IMR-90 (cell line): ENCODE measurements around the gene CRCP. TPM values are rescaled to one million over a fixed set of nuclear protein-coding genes. Genes with fewer than 3 reads are reported as not detected.

Source experiments
- ATAC-seq: fragments of 200-7000 bp; cut with Tn5 transposase; 2 replicates; pipeline ENCODE4 v1.9.1; 2020; ENCODE audit warnings: low read depth, mild to moderate bottlenecking, moderate library complexity
- BruUV-seq: library from RNA; stranded (reverse); fragments of 400-500 nt; replicated peaks from 2 replicates; lab custom pipeline; 2021; lab: Mats Ljungman, UMichigan
- CTCF ChIA-PET: fragments of 300-600 bp; formaldehyde crosslinking; extraction: SDS; loops from one replicate; lab custom pipeline; 2021; ENCODE audit warnings: antibody characterized with exemption; lab: Yijun Ruan, JAX
- POLR2A ChIA-PET: fragments of 300-600 bp; sonication (Branson Sonifier 250); formaldehyde crosslinking; loops from one replicate; lab custom pipeline; 2022; ENCODE audit warnings: antibody characterized with exemption; ENCODE audit not compliant: unreplicated experiment; lab: Charles Lee
- DNase-seq: peaks from one replicate; pipeline ENCODE4 v3.0.0; 2013
- H2AFZ ChIP-seq: replicated peaks from 2 replicates; pipeline ENCODE3; 2013; ENCODE audit warnings: low read length, mild to moderate bottlenecking; ENCODE audit not compliant: poor library complexity
- H2AK5ac ChIP-seq: 2 replicates; pipeline ENCODE4 v1.6.1; 2013; ENCODE audit warnings: low read depth, low read length, inconsistent platforms
- H2AK9ac ChIP-seq: replicated peaks from 2 replicates; pipeline ENCODE3; 2013; ENCODE audit warnings: mild to moderate bottlenecking, low read depth, low read length, moderate library complexity; ENCODE audit not compliant: poor library complexity
- H2BK120ac ChIP-seq: 2 replicates; pipeline ENCODE4 v1.6.1; 2013; ENCODE audit warnings: low read depth, low read length, inconsistent platforms
- H2BK15ac ChIP-seq: 3 replicates; pipeline ENCODE4 v1.6.1; 2013; ENCODE audit warnings: low read depth, low read length, inconsistent platforms
- H2BK20ac ChIP-seq: 2 replicates; pipeline ENCODE4 v1.6.1; 2013; ENCODE audit warnings: low read depth, mild to moderate bottlenecking, inconsistent platforms, low read length, moderate library complexity
- H2BK5ac ChIP-seq: 2 replicates; pipeline ENCODE4 v1.6.1; 2013; ENCODE audit warnings: mild to moderate bottlenecking, low read depth, low read length, inconsistent platforms; ENCODE audit not compliant: poor library complexity, severe bottlenecking
- H3K14ac ChIP-seq: replicated peaks from 2 replicates; pipeline ENCODE4 v1.6.1; 2013; ENCODE audit warnings: low read depth, low read length, inconsistent platforms
- H3K18ac ChIP-seq: 2 replicates; pipeline ENCODE4 v1.6.1; 2013; ENCODE audit warnings: low read depth, low read length, control low read depth
- H3K23ac ChIP-seq: 2 replicates; pipeline ENCODE4 v1.6.1; 2013; ENCODE audit warnings: low read depth, low read length, inconsistent platforms
- H3K27ac ChIP-seq: 2 replicates; pipeline ENCODE4 v1.5.1; 2013; ENCODE audit warnings: mild to moderate bottlenecking, control low read depth, low read length; ENCODE audit not compliant: insufficient read depth
- H3K27me3 ChIP-seq: 2 replicates; pipeline ENCODE4 v1.6.1; 2013; ENCODE audit warnings: low read length; ENCODE audit not compliant: control insufficient read depth, insufficient read depth
- H3K36me3 ChIP-seq: 2 replicates; pipeline ENCODE4 v1.6.1; 2013; ENCODE audit warnings: low read length, mixed read lengths; ENCODE audit not compliant: control insufficient read depth, insufficient read depth
- H3K4ac ChIP-seq: 2 replicates; pipeline ENCODE4 v1.6.1; 2013; ENCODE audit warnings: low read depth, low read length, inconsistent platforms
- H3K4me1 ChIP-seq: 2 replicates; pipeline ENCODE4 v1.6.1; 2013; ENCODE audit warnings: low read length, mixed read lengths; ENCODE audit not compliant: control insufficient read depth, insufficient read depth
- H3K4me2 ChIP-seq: 2 replicates; pipeline ENCODE4 v1.6.1; 2013; ENCODE audit warnings: low read depth, mild to moderate bottlenecking, control low read depth, low read length, moderate library complexity
- H3K4me3 ChIP-seq: 2 replicates; pipeline ENCODE4 v1.5.1; 2013; ENCODE audit warnings: low read depth, mild to moderate bottlenecking, control low read depth, low read length, moderate library complexity; ENCODE audit not compliant: insufficient read depth
- H3K56ac ChIP-seq: 2 replicates; pipeline ENCODE4 v1.6.1; 2013; ENCODE audit warnings: low read length, inconsistent platforms; ENCODE audit not compliant: insufficient read depth; ENCODE audit errors: extremely low read depth
- H3K79me1 ChIP-seq, 2 experiments: 2 replicates each; pipeline ENCODE4 v1.6.1; 2013; ENCODE audit warnings: low read length in 2 of 2, inconsistent platforms in 1 of 2, low read depth in 1 of 2
- H3K9ac ChIP-seq: 2 replicates; pipeline ENCODE4 v1.6.1; 2013; ENCODE audit warnings: low read depth, low read length, control low read depth
- H3K9me1 ChIP-seq: 2 replicates; pipeline ENCODE4 v1.6.1; 2013; ENCODE audit warnings: low read length, inconsistent platforms; ENCODE audit not compliant: insufficient read depth
- H3K9me3 ChIP-seq: 2 replicates; pipeline ENCODE4 v1.6.1; 2013; ENCODE audit warnings: low read length; ENCODE audit not compliant: control insufficient read depth, insufficient read depth
- H4K20me1 ChIP-seq: 2 replicates; pipeline ENCODE4 v1.6.1; 2013; ENCODE audit warnings: low read length, inconsistent platforms; ENCODE audit not compliant: insufficient read depth
- H4K5ac ChIP-seq: 2 replicates; pipeline ENCODE4 v1.6.1; 2013; ENCODE audit warnings: mild to moderate bottlenecking, low read depth, low read length, control low read depth
- H4K8ac ChIP-seq, 2 experiments: 2 replicates each; pipeline ENCODE4 v1.6.1; 2013; ENCODE audit warnings: low read depth in 2 of 2, low read length in 2 of 2, control low read depth in 1 of 2, inconsistent platforms in 1 of 2
- H4K91ac ChIP-seq: 2 replicates; pipeline ENCODE4 v1.6.1; 2013; ENCODE audit warnings: low read depth, low read length, inconsistent platforms; ENCODE audit not compliant: insufficient read depth
- CEBPB ChIP-seq: IDR thresholded peaks from 2 replicates; pipeline ENCODE4 v1.6.1; 2012; ENCODE audit warnings: low read depth, low read length, improper control_type of control experiment
- CHD1 ChIP-seq: IDR thresholded peaks from 2 replicates; pipeline ENCODE4 v1.6.1; 2012; ENCODE audit warnings: low read depth, low read length, improper control_type of control experiment
- FOS ChIP-seq: fragments of 150-350 bp; IDR thresholded peaks from 2 replicates; pipeline ENCODE4 v1.6.1; 2016; ENCODE audit warnings: low read depth, low read length
- MAFK ChIP-seq: IDR thresholded peaks from 2 replicates; pipeline ENCODE4 v1.6.1; 2012; ENCODE audit warnings: low read depth, low read length, improper control_type of control experiment
- MAZ ChIP-seq: IDR thresholded peaks from 2 replicates; pipeline ENCODE4 v1.6.1; 2012; ENCODE audit warnings: low read depth, mild to moderate bottlenecking, low read length, improper control_type of control experiment, moderate library complexity, borderline replicate concordance
- MXI1 ChIP-seq: IDR thresholded peaks from 2 replicates; pipeline ENCODE4 v1.6.1; 2012; ENCODE audit warnings: low read depth, mild to moderate bottlenecking, low read length, moderate library complexity, borderline replicate concordance
- NFE2L2 ChIP-seq: fragments of 150-350 bp; IDR thresholded peaks from 2 replicates; pipeline ENCODE4 v1.6.1; 2016; ENCODE audit warnings: low read depth, mild to moderate bottlenecking, low read length
- POLR2A ChIP-seq: IDR thresholded peaks from 2 replicates; pipeline ENCODE4 v1.6.1; 2012; ENCODE audit warnings: mild to moderate bottlenecking, low read depth, low read length
- RAD21 ChIP-seq: IDR thresholded peaks from 2 replicates; pipeline ENCODE4 v1.6.1; 2012; ENCODE audit warnings: low read length, improper control_type of control experiment
- RFX5 ChIP-seq: IDR thresholded peaks from 2 replicates; pipeline ENCODE4 v1.8.0; 2012; ENCODE audit warnings: low read depth, mild to moderate bottlenecking, low read length, moderate library complexity
- SMC3 ChIP-seq: fragments of 150-350 bp; IDR thresholded peaks from 2 replicates; pipeline ENCODE4 v1.6.1; 2016; ENCODE audit warnings: low read depth, mild to moderate bottlenecking, antibody characterized with exemption, low read length, moderate library complexity
- WGBS, 2 experiments: methylation state at CpG; one replicate each; pipeline versions ENCODE4 v1.1.5 to v1.1.7; 2013; ENCODE audit warnings: missing lambda C conversion rate in 2 of 2; ENCODE audit not compliant: insufficient read length in 1 of 2; ENCODE audit errors: extremely low coverage in 2 of 2; 5-methylcytosine and 5-hydroxymethylcytosine counted together
- dilution Hi-C: fragments of 300-500 bp; cut with HindIII; formaldehyde crosslinking; loops from one replicate; pipeline ENCODE4 v1.14.3; 2018; ENCODE audit warnings: low sequenced_read_pairs; ENCODE audit not compliant: unreplicated experiment
- in situ Hi-C: fragments of 300-500 bp; cut with MboI; formaldehyde crosslinking; loops from 3 replicates; pipeline ENCODE4 v1.14.3; 2019; ENCODE audit warnings: low sequenced_read_pairs, inconsistent platforms, mixed read lengths
- intact Hi-C: fragments of 100-400 bp; cut with micrococcal nuclease; formaldehyde crosslinking; loops from 2 replicates; pipeline ENCODE4 v1.10.0; 2022
- polyA plus RNA-seq, 3 experiments: library from polyadenylated mRNA; depleted of rRNA; stranded (reverse); fragments of >200 nt; gene quantifications; 2 replicates each; pipeline ENCODE4 v1.2.3, GENCODE V29; 2012; ENCODE audit warnings: low replicate concordance in 1 of 3
- total RNA-seq: library from RNA; depleted of rRNA; stranded (reverse); fragments of >200 nt; gene quantifications from 2 replicates; pipeline ENCODE4 v1.2.3, GENCODE V29; 2012
- TF ChIP-seq, protein P1 (sequence below): fragments of 150-350 bp; IDR thresholded peaks from 2 replicates; pipeline ENCODE4 v1.6.1; 2016; ENCODE audit warnings: low read depth, mild to moderate bottlenecking, low read length, moderate library complexity, borderline replicate concordance
- TF ChIP-seq, protein P2 (sequence below): conservative IDR thresholded peaks from 2 replicates; pipeline ENCODE4 v1.5.1; 2012; ENCODE audit warnings: mild to moderate bottlenecking, low read depth, low read length, improper control_type of control experiment

Gene CRCP
- total and polyA plus RNA-seq, 2 of the 4 experiments (the other 2 are of a cell fraction), result 22.9 to 37.5 TPM

- CTCF ChIA-PET, result interaction anchor here (0.8 kb wide), 1 partner anchor 370 kb away, joined by 3 read pairs; no protein-coding TSS in a partner anchor
- no peak overlapping the region for H2AK9ac ChIP-seq
- peaks cover 5% of the 10 kb centered on the region; the same call in 1 of the 2 replicates for H4K20me1 ChIP-seq
- no peak overlapping the region for H3K4me3 ChIP-seq
- H3K23ac ChIP-seq, result 0 out of 2 replicates have a peak overlapping the region, but pooled peaks have one; percentile 4
- H2AK5ac ChIP-seq, result peak overlapping the region; percentile 33
- H3K56ac ChIP-seq, result no peak overlapping the region
- POLR2A ChIA-PET, result no interaction called here
- H4K91ac ChIP-seq, result peak overlapping the region; percentile 37
- H3K4ac ChIP-seq, result peak overlapping the region; percentile 9; the same call in 1 of the 2 replicates
- H2BK15ac ChIP-seq, result peak overlapping the region; percentile 89; the same call in 1 of the 3 replicates
- H3K27me3 ChIP-seq, result no peaks in the 10 kb centered on the region
- peaks cover 27% of the 10 kb centered on the region for H3K4me1 ChIP-seq
- H2BK5ac ChIP-seq, result peak overlapping the region; percentile 19
- intact Hi-C loops (loop anchor here (10.0 kb wide), 2 partner anchors 59 to 359 kb away; partner anchors contain the start of gene TPST1), in situ Hi-C loops (no loop called here), dilution Hi-C loops (no loop called here)
- peak overlapping the region; percentile 27; the same call in 1 of the 2 replicates for H2BK20ac ChIP-seq
- ATAC-seq (peak; percentile 58), DNase-seq (peak; percentile 84)
- peak overlapping the region; percentile 31; the same call in 1 of the 2 replicates for H4K5ac ChIP-seq
- H3K9me1 ChIP-seq, result peaks cover 25% of the 10 kb centered on the region
- peaks cover 18 to 73% of the 10 kb centered on the region in 2 experiments; a peak in 3 of 4 replicates for H3K79me1 ChIP-seq
- peak overlapping the region in 1 of 2 experiments; percentile 23; a peak in 2 of 4 replicates for H4K8ac ChIP-seq
- no peaks in the 10 kb centered on the region for H3K9me3 ChIP-seq
- TF ChIP-seq POLR2A (no peak), MXI1 (no peak), RAD21 (no peak), CEBPB (no peak), FOS (no peak), RFX5 (no peak), CHD1 (no peak), MAFK (no peak), SMC3 (no peak), NFE2L2 (no peak), MAZ (no peak)
- TF ChIP-seq, protein P1, sequence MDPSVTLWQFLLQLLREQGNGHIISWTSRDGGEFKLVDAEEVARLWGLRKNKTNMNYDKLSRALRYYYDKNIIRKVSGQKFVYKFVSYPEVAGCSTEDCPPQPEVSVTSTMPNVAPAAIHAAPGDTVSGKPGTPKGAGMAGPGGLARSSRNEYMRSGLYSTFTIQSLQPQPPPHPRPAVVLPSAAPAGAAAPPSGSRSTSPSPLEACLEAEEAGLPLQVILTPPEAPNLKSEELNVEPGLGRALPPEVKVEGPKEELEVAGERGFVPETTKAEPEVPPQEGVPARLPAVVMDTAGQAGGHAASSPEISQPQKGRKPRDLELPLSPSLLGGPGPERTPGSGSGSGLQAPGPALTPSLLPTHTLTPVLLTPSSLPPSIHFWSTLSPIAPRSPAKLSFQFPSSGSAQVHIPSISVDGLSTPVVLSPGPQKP, result no peak
- TF ChIP-seq, protein P2, sequence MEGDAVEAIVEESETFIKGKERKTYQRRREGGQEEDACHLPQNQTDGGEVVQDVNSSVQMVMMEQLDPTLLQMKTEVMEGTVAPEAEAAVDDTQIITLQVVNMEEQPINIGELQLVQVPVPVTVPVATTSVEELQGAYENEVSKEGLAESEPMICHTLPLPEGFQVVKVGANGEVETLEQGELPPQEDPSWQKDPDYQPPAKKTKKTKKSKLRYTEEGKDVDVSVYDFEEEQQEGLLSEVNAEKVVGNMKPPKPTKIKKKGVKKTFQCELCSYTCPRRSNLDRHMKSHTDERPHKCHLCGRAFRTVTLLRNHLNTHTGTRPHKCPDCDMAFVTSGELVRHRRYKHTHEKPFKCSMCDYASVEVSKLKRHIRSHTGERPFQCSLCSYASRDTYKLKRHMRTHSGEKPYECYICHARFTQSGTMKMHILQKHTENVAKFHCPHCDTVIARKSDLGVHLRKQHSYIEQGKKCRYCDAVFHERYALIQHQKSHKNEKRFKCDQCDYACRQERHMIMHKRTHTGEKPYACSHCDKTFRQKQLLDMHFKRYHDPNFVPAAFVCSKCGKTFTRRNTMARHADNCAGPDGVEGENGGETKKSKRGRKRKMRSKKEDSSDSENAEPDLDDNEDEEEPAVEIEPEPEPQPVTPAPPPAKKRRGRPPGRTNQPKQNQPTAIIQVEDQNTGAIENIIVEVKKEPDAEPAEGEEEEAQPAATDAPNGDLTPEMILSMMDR, result no peak
- peaks cover 24% of the 10 kb centered on the region for H3K36me3 ChIP-seq
- 83% methylated on average over 7 of the region's 17 CpGs; no CpG with 5 or more reads in 1 of the 2 experiments for WGBS, 2 experiments
- H3K9ac ChIP-seq, result no peak overlapping the region; the same call in 1 of the 2 replicates
- H3K18ac ChIP-seq, result peak overlapping the region; percentile 59
- peak overlapping the region; percentile 55 for H2BK120ac ChIP-seq
- H3K14ac ChIP-seq, result peak overlapping the region; percentile 2; the same call in 1 of the 2 replicates
- no peak overlapping the region for H3K4me2 ChIP-seq
- H2AFZ ChIP-seq, result no peak overlapping the region
- no TSS peak for BruUV-seq
- peak overlapping the region; percentile 79; the same call in 1 of the 2 replicates for H3K27ac ChIP-seq
Observed at GRCh38 chr7:66145400-66146104, 30.9 kb downstream of the CRCP start.
